OCI-LY1 (cell line): ENCODE data around the gene ADCY9.

ENCODE experiments used
- H2AFZ ChIP-seq: fragments of 200-600 bp; sonication (generic), shearing (Covaris generic); 2 replicates; pipeline ENCODE4 v1.6.0; 2014; ENCODE audit warnings: antibody characterized with exemption, mild to moderate bottlenecking, low read length
- H3F3A ChIP-seq: fragments of 200-600 bp; sonication (generic), shearing (Covaris generic); 2 replicates; pipeline ENCODE4 v1.6.0; 2014; ENCODE audit warnings: mild to moderate bottlenecking, antibody characterized with exemption, low read length, moderate library complexity; ENCODE audit not compliant: insufficient read depth
- H3K27ac ChIP-seq: fragments of 200-600 bp; sonication (generic); 2 replicates; pipeline ENCODE4 v1.5.1; 2014; ENCODE audit warnings: low read length, mixed run types, mild to moderate bottlenecking, low read depth; ENCODE audit not compliant: poor library complexity, severe bottlenecking
- H3K27me3 ChIP-seq: fragments of 200-600 bp; sonication (generic); 2 replicates; pipeline ENCODE4 v1.6.0; 2014; ENCODE audit warnings: antibody characterized with exemption, mild to moderate bottlenecking, low read length, moderate library complexity; ENCODE audit not compliant: insufficient read depth
- H3K36me3 ChIP-seq: fragments of 200-600 bp; sonication (generic); 2 replicates; pipeline ENCODE4 v1.6.1; 2014; ENCODE audit warnings: mild to moderate bottlenecking, antibody characterized with exemption, low read length, moderate library complexity, mixed read lengths; ENCODE audit not compliant: insufficient read depth
- H3K4me1 ChIP-seq: fragments of 200-600 bp; sonication (generic); 2 replicates; pipeline ENCODE4 v1.5.1; 2014; ENCODE audit warnings: mild to moderate bottlenecking, low read length, moderate library complexity; ENCODE audit not compliant: insufficient read depth, severe bottlenecking
- H3K4me2 ChIP-seq: fragments of 200-600 bp; sonication (generic), shearing (Covaris generic); 2 replicates; pipeline ENCODE4 v1.6.1; 2014; ENCODE audit warnings: low read length
- H3K4me3 ChIP-seq: fragments of 200-600 bp; sonication (generic); 2 replicates; pipeline ENCODE4 v1.5.1; 2014; ENCODE audit warnings: low read length, low read depth, mild to moderate bottlenecking, mixed read lengths; ENCODE audit not compliant: poor library complexity, severe bottlenecking
- H3K79me2 ChIP-seq: fragments of 200-600 bp; shearing (Covaris generic); 2 replicates; pipeline ENCODE4 v1.6.1; 2016; ENCODE audit warnings: mixed run types, low read length, mixed read lengths; ENCODE audit not compliant: insufficient read depth
- H3K9ac ChIP-seq: fragments of 200-600 bp; sonication (generic), shearing (Covaris generic); 2 replicates; pipeline ENCODE4 v1.6.1; 2014; ENCODE audit warnings: mild to moderate bottlenecking, low read length, mixed read lengths
- H3K9me2 ChIP-seq: fragments of 200-600 bp; sonication (generic), shearing (Covaris generic); 2 replicates; pipeline ENCODE4 v1.6.1; 2014; ENCODE audit warnings: low read depth, mild to moderate bottlenecking, low read length, mixed read lengths
- H3K9me3 ChIP-seq: fragments of 200-600 bp; shearing (Covaris generic); 2 replicates; pipeline ENCODE4 v1.6.1; 2014; ENCODE audit warnings: low read length, mixed read lengths
- H4K20me1 ChIP-seq: fragments of 200-600 bp; sonication (generic), shearing (Covaris generic); 2 replicates; pipeline ENCODE4 v1.6.0; 2016; ENCODE audit warnings: mild to moderate bottlenecking, low read length; ENCODE audit not compliant: insufficient read depth
- EZH2 ChIP-seq: fragments of 200-600 bp; sonication (generic), shearing (Covaris generic); IDR thresholded peaks from 2 replicates; pipeline ENCODE4 v1.8.0; 2017; ENCODE audit warnings: borderline replicate concordance, mixed run types, mild to moderate bottlenecking, antibody characterized with exemption, low read length, moderate library complexity, mixed read lengths
- TF ChIP-seq, protein P1 (sequence below): fragments of 200-600 bp; sonication (generic), shearing (Covaris generic); IDR thresholded peaks from 2 replicates; pipeline ENCODE4 v1.5.1; 2017; ENCODE audit warnings: mild to moderate bottlenecking, antibody characterized with exemption, low read length, moderate library complexity, mixed read lengths

Gene ADCY9

DNA sequence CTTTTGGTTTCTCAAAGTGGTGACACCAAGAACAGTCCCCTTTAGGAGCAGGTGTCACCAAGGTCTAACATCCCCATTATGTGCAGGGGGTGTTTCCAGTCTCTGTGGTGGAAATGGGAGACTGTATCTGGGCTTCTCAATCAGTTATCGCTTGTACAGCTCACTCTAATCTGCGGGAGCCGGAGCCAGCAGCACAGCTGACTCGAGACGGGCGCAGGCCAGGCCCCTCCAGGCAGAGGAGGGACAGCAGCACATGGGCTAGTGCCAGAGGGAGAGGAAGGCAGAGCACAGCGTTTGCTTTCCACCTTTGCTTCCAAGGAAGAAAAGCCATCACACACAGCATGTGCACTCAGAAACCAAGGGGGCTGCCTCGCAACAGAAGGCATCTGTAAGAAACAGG lies 144.5 kb downstream of the ADCY9 start:
- Histone ChIP-seq H4K20me1 (no peaks in the 10 kb centered on the region), H3K4me3 (no peak overlapping the region), H3K4me1 (no peaks in the 10 kb centered on the region), H3F3A (no peaks in the 10 kb centered on the region), H3K9me2 (no peaks in the 10 kb centered on the region), H3K27ac (no peak overlapping the region), H3K9me3 (no peaks in the 10 kb centered on the region), H3K79me2 (no peaks in the 10 kb centered on the region), H3K9ac (no peak overlapping the region), H3K36me3 (no peaks in the 10 kb centered on the region; the same call in 1 of the 2 replicates), H3K27me3 (peaks cover 11% of the 10 kb centered on the region; the same call in 1 of the 2 replicates), H3K4me2 (no peak overlapping the region), H2AFZ (no peak overlapping the region)
- TF ChIP-seq EZH2, result no peak
- TF ChIP-seq, protein P1, sequence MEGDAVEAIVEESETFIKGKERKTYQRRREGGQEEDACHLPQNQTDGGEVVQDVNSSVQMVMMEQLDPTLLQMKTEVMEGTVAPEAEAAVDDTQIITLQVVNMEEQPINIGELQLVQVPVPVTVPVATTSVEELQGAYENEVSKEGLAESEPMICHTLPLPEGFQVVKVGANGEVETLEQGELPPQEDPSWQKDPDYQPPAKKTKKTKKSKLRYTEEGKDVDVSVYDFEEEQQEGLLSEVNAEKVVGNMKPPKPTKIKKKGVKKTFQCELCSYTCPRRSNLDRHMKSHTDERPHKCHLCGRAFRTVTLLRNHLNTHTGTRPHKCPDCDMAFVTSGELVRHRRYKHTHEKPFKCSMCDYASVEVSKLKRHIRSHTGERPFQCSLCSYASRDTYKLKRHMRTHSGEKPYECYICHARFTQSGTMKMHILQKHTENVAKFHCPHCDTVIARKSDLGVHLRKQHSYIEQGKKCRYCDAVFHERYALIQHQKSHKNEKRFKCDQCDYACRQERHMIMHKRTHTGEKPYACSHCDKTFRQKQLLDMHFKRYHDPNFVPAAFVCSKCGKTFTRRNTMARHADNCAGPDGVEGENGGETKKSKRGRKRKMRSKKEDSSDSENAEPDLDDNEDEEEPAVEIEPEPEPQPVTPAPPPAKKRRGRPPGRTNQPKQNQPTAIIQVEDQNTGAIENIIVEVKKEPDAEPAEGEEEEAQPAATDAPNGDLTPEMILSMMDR, result no peak

DNA sequence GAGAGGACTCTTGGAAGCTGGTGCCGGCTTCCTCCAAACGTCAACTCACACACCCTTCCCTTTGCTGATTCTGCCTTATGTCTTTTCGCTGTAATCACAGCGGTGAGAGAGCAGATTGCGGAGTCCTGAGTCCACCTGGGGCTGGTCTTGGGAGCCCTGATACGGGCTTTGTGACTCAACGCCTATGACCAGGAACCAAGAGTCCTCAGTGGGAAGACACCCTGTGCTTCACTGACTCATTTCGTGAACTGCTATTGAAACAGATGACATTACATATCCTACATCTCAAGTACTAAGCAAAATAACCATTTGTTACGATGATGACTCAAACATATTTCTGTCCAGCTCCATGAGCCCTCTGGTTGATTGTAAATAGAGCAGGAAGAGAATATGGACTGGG lies 145.0 kb downstream of the ADCY9 start:
- Histone ChIP-seq H3K9me3 (no peaks in the 10 kb centered on the region), H3K4me2 (no peak overlapping the region), H4K20me1 (no peaks in the 10 kb centered on the region), H3K36me3 (no peaks in the 10 kb centered on the region; the same call in 1 of the 2 replicates), H3K4me3 (no peak overlapping the region), H2AFZ (no peak overlapping the region), H3K27ac (no peak overlapping the region), H3F3A (no peaks in the 10 kb centered on the region), H3K9ac (no peak overlapping the region), H3K9me2 (no peaks in the 10 kb centered on the region), H3K27me3 (peaks cover 11% of the 10 kb centered on the region; the same call in 1 of the 2 replicates), H3K4me1 (no peaks in the 10 kb centered on the region), H3K79me2 (no peaks in the 10 kb centered on the region)
- TF ChIP-seq, protein P1, result no peak
- no peak for TF ChIP-seq EZH2

DNA sequence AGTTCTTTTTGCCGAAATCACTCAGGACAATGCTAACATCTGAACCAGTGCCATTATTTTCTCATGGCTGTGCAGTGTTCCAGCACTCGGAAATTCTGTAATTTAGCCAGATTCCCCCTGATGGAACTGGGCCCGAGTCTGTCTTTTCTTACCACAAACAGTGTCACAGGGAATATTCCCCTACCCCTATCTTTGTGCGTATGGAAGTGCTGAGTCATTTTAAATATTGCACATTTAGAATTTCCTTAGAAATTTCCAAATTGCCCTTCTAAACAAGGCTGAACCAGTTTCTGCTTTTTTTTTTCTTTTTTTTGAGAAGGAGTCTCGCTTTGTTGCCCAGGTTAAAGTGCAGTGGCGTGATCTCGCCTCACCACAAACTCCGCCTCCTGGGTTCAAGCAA lies 147.7 kb downstream of the ADCY9 start:
- H4K20me1 ChIP-seq, result no peaks in the 10 kb centered on the region
- no peaks in the 10 kb centered on the region for H3K9me3 ChIP-seq
- TF ChIP-seq, protein P1, result no peak
- no peak for TF ChIP-seq EZH2
- no peaks in the 10 kb centered on the region for H3K79me2 ChIP-seq
- H3K4me3 ChIP-seq, result no peak overlapping the region
- no peaks in the 10 kb centered on the region for H3F3A ChIP-seq
- no peak overlapping the region for H2AFZ ChIP-seq
- H3K9ac ChIP-seq, result no peak overlapping the region
- peaks cover 11% of the 10 kb centered on the region; the same call in 1 of the 2 replicates for H3K27me3 ChIP-seq
- no peaks in the 10 kb centered on the region for H3K9me2 ChIP-seq
- H3K27ac ChIP-seq, result no peak overlapping the region
- H3K4me2 ChIP-seq, result no peak overlapping the region
- no peaks in the 10 kb centered on the region; the same call in 1 of the 2 replicates for H3K36me3 ChIP-seq
- H3K4me1 ChIP-seq, result no peaks in the 10 kb centered on the region
